SW480 (cell line): ENCODE results near the gene PLEKHH1.
A peak's percentile ranks its signal among the peaks of the same experiment; 100 is the strongest.
"Not testable (repeated sequence)": the region's sequence is repeated elsewhere in the genome, so short reads cannot be mapped to it uniquely, and the experiment has no call there.

Experiments used
- DNase-seq: peaks from one replicate; pipeline ENCODE4 v3.0.0-alpha.2; 2016; ENCODE audit warnings: low spot score

The PLEKHH1 gene

DNA sequence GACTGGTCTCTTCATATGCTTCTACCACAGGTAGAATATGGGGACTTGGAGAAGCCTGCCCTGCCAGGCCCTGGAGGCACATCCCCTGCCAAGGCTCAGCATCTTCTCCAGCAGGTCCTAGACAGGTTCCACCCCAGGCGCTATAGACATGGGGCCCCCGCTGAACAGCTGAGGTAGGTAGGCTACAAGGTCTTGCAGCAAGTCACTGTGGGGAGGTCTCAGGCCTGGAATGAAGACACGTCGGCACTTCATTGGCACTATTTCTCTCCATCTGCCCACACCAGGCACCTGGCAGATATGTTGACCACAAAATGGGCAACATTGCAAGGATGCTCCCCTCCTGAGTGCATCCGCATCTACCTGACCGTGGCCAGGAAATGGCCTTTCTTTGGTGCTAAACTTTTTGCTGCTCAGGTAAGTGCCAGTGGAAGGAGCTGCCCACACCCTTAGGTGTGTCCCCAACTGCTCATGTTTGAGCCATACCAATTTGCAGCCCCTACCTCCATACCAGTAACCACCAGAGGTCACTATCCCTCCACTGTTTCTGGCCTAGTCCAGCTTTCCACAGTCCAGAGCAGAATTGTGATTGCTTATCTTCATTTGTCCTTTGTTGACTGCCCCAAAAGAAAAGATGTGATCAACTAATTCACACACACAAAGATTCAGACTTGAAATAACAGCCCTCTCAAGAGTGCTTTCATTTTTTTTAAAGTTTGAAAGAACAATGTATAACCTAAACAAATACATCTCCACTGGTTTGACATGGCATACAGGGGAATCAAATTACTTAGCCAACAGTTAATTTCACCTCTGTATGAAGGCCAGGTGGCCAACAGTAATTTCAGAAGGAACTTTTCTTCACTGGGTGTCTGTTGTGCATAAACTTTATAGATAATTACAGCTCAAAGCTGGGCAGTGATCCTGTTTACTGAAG, 50.9 kb downstream of the PLEKHH1 start:
- DNase-seq, result peak; percentile 63

DNA sequence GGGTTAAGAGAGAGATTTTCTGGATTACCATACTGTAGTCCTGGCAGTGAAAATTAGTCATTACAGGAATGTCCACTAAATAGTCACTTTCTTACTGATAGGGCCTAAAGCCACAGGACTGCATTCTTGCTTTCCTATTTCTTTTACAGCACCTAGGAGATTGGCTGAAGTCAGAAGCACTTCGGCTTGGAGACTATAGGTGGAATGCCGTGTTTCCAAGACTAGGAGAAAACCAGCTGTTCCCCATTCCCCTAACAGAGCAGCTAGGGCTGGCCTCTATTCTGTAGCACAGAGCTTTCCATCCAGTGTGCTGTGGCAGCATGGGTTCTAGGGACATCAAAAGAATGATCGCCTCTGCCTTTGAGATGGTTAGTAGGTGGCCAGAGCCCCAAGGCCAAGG, 51.9 kb downstream of the PLEKHH1 start:
- no peak for DNase-seq

DNA sequence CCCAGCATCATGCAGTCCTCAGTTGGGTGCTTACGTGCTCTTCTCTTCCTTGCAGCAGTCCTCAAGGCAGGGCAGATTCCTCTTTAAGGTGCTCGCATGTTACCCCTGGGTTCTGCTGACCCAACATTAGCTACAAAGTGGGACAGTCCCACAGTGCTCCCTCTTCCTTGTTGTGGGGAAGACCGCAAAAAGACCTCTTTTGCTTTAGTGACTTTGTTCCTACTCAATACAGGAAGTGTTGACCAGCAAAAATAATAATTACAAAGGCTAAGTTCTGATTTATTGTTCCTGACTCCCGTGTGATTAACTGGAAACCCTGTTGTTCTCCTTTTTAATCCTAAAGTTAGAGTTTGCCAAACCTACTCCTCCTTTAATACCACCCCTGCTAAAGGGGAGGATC, 53.3 kb downstream of the PLEKHH1 start:
- DNase-seq, result no peak

GRCh38 chr14:67589204-67589770, 56.2 kb downstream of the PLEKHH1 start:
- no peak for DNase-seq

DNA sequence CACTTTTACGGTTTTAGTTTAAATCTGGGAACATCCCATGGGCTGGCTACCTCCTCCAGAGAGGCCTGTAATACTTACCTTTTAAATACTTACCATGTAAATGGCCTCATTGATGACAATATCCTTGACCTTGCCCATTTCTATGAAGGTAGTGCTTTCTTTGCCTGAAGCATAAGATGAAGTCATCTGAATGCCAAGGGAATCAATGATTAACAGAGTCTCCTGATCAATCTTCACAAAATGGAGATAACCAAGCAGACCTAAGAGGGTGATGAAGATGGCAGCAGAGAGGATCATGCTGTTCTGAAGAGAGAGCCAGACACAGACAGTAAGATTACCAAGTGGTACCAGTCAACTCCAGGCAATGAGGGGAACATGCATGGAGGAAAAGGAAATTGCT, 60.6 kb downstream of the PLEKHH1 start:
- not testable (repeated sequence) for DNase-seq

GRCh38 chr14:67595392-67595791, 62.3 kb downstream of the PLEKHH1 start:
- no peak for DNase-seq

DNA sequence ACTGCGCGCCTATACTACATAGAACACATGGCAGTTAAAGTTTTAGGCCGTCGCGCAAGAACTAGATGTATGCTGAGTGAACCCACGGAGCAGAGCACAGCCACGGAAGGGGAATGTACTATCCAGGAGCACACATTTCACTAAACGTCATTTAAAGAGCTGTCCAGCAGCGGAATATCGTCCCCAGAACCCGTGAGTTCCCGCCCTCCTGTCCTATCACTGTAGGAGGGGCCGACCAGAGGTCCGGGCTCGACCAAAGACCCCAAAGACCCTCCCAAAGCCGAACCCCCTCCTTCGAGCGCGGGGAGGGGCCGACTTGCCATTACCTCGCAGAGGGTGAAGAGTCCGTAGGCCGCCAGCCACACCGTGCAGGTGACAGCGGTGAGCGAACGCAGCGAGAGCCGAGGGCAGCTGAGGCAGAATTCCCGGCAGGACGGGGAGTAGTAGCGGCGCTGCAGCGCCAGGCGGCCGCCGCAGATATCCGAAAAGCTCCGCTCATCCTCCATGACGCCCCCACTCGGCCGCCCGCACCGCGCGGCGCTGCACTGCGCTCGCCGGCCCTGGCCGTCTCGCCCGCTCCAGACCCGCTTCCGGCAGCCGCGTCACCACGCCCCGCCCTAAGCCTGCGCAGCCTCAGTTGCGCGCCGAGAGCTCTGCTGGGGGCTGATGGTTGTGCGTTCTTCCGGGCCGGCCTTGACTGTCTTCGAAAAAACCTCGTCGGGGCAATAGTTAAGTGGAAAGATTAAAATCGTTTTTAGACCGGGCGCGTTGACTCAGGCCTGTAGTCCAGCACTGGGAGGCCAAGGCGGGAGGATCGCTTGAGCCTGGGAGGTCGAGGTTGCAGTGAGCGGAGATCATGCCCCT, 66.8 kb downstream of the PLEKHH1 start, which contains the start of gene PIGH:
Gene PIGH (minus strand): TSS at position 571 of the 864 bp plus-strand sequence. CDS start 65 bp downstream, at position 506.
- peak; percentile 90 for DNase-seq

- DNase-seq, result not testable (repeated sequence)
Measured at GRCh38 chr14:67600562-67600974, 67.5 kb downstream of the PLEKHH1 start.

DNA sequence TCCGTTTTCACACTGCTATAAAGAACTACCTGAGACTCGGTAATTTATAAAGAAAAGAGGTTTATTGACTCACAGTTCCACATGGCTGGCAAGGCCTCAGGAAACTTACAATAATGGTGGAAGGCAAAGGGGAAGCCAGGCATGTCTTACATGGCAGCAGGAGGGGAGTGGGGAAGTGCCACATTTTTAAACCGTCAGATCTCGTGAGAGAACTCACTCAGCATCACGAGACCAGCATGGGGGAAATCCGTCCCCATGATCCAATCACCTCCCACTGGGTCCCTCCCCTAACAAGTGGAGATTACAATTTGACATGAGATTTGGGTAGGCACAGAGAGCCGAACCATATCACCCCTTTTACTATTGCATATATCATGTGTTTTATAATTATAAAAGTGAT, 69.0 kb downstream of the PLEKHH1 start:
- no peak for DNase-seq

GRCh38 chr14:67602995-67603545, 70.0 kb downstream of the PLEKHH1 start:
- no peak for DNase-seq

DNA sequence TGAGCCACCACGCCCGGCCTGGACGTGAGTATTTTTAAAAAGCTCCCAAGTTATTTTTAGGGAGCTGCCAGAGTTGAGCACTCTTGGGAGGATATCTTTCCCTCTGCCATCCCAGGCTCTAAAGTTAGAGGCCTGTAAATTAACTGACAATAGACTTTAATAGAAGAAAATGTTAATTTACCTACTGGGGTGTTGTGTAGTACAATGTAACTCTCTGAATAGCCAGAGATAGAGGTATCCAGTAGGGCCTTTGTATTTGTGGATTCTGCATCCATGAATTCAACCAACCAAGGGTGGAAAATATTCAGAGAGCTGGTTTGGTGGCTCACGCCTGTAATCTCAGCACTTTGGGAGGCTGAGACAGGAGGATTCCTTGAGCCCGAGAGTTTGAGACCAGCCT, 74.6 kb downstream of the PLEKHH1 start:
- DNase-seq, result no peak

GRCh38 chr14:67609642-67610310, 76.7 kb downstream of the PLEKHH1 start:
- DNase-seq, result no peak

- DNase-seq, result no peak
Measured at GRCh38 chr14:67610491-67610890, 77.4 kb downstream of the PLEKHH1 start.

DNA sequence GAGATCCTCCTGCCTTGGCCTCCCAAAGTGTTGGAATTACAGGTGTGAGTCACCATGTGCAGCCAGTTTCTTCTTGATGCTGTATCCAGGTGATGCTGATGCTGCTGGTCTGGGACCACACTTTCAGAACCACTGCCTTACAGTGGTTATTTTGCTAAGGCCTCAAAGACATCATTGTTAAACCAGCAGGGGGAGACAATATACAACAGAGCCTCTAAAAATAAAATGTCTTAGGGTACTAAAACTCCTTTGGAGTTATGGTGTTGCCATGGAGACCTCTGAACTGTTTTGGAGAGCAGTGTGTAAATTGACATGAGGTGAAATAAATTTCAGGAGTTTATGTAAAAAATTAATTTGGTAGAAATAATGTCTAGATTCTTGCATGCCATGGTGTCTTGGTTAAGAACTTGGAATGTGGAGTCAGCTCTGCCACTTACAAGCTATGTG, 85.5 kb downstream of the PLEKHH1 start:
- peak; percentile 84 for DNase-seq

- DNase-seq, result peak; percentile 99
Measured at GRCh38 chr14:67619446-67620216, 86.5 kb downstream of the PLEKHH1 start, which contains the start of gene ARG2. Gene ARG2 (plus strand): TSS chr14:67619920. CDS start chr14:67619978, 58 bp downstream.

GRCh38 chr14:67620217-67620785, 87.2 kb downstream of the PLEKHH1 start:
- DNase-seq, result peak; percentile 52

DNA sequence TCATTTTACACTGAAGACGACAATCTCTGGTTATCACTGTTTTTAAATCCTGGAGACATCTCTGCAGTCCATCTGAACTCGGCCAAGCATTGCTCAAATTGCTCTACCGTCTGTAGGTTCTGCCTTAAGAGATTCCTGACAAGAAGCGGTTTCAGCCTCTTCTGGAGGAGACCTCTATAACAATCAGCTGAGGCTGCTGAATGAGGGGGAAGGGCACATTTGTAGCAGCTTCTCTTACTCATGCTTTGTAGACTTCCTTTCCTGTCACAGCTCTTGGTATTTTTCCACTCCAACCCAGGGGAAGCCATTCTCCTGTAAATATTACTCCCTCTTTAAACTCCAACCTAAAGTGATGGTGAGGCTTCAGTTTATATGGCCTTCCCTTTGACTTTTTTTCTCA, 89.6 kb downstream of the PLEKHH1 start:
- DNase-seq, result peak; percentile 89

- peak; percentile 88 for DNase-seq
Measured at GRCh38 chr14:67623114-67623513, 90.0 kb downstream of the PLEKHH1 start.

GRCh38 chr14:67626131-67626530, 93.0 kb downstream of the PLEKHH1 start:
- not testable (repeated sequence) for DNase-seq

GRCh38 chr14:67627519-67627918, 94.4 kb downstream of the PLEKHH1 start:
- no peak for DNase-seq
